Gastroesophageal sphincter (tissue), 4 donors: Measurements from ENCODE around the gene MTHFD1L. TPM values are rescaled to one million over a fixed set of nuclear protein-coding genes. Genes with fewer than 3 reads are reported as not detected.

Experiments used
- ATAC-seq: fragments of 150-250 bp; one replicate; pipeline ENCODE4 v1.9.1; 2016; ENCODE audit warnings: mild to moderate bottlenecking, moderate library complexity
- H3K27ac ChIP-seq, 4 donors: fragments of 200-600 bp; sonication (generic) in 3 of 4; 1 replicate in 3 of 4; 2 replicates in 1 of 4; pipeline ENCODE4 v1.5.1; 2016 to 2019
- H3K27me3 ChIP-seq: fragments of 200-600 bp; sonication (generic); one replicate; pipeline ENCODE4 v1.5.1; 2019
- H3K36me3 ChIP-seq, 2 donors: fragments of 200-600 bp; sonication (generic); one replicate each; pipeline ENCODE4 v1.5.1; 2019; ENCODE audit warnings: control low read depth in 1 of 2
- H3K4me1 ChIP-seq, 3 donors: fragments of 200-600 bp; sonication (generic); 1 replicate in 2 of 3; 2 replicates in 1 of 3; pipeline ENCODE4 v1.5.1; 2016 to 2019; ENCODE audit warnings: control low read depth in 2 of 3
- H3K4me3 ChIP-seq, 2 donors: fragments of 200-600 bp; sonication (generic); one replicate each; pipeline ENCODE4 v1.5.1; 2019; ENCODE audit warnings: mild to moderate bottlenecking in 1 of 2, moderate library complexity in 1 of 2
- H3K9me3 ChIP-seq, 3 donors: fragments of 200-600 bp; sonication (generic); one replicate each; pipeline ENCODE4 v1.5.1; 2017 to 2019; ENCODE audit warnings: control low read depth in 2 of 3
- EP300 ChIP-seq: sonication (generic); formaldehyde crosslinking; IDR thresholded peaks from one replicate; pipeline ENCODE4 v1.6.1; 2017; ENCODE audit warnings: antibody characterized with exemption, mild to moderate bottlenecking
- POLR2A ChIP-seq, 2 donors: fragments of 450-650 bp; IDR thresholded peaks; one replicate each; pipeline ENCODE4 v1.6.1; 2017; ENCODE audit warnings: antibody characterized with exemption in 2 of 2, mild to moderate bottlenecking in 2 of 2, moderate library complexity in 1 of 2
- POLR2AphosphoS5 ChIP-seq: sonication (generic); formaldehyde crosslinking; IDR thresholded peaks from one replicate; pipeline ENCODE4 v1.6.1; 2017; ENCODE audit warnings: antibody characterized with exemption
- WGBS, 2 donors: methylation state at CpG; one replicate each; pipeline ENCODE4 v1.1.5; 2018; ENCODE audit warnings: low coverage in 1 of 2; 5-methylcytosine and 5-hydroxymethylcytosine counted together
- total RNA-seq, 4 donors: library from RNA; depleted of rRNA; stranded (reverse); fragments of >200 nt; gene quantifications; one replicate each; pipeline ENCODE4 v1.1.0, GENCODE V29; 2016
- TF ChIP-seq, protein P1 (sequence below), 4 experiments: fragments of 200-600 bp in 2 of 4; fragments of 450-650 bp in 2 of 4; sonication (generic) in 1 of 4; IDR thresholded peaks; one replicate each; pipeline ENCODE4 v1.5.1; 2017 to 2019; ENCODE audit warnings: antibody characterized with exemption in 4 of 4, mild to moderate bottlenecking in 2 of 4, moderate library complexity in 2 of 4

Gene MTHFD1L
- total RNA-seq, 4 donors from 2014 or later: 1.2 to 10.8 (median 4.0) TPM

DNA sequence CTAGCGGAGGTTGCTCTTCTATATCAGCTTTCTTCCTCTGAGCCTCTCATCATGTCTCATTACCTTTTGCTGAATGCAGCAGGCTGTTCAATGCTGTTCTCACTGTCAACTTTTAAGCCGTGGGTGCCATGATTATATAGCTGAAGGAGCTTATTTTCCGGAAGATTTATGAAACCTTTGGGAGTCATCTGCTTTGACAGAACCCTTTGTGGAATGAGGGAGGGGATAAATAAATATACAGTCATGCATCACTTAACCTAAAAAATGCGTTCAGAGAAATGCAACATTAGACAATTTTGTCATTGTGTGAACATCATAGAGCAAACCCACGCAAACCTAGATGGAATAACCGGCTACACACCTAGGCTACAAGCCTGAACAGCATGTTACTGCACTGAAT is 272.0 kb downstream of the MTHFD1L start:
- Histone ChIP-seq H3K36me3 (no peaks in the 10 kb centered on the region), H3K9me3 (peaks cover 0 to 8% (median 0%) of the 10 kb centered on the region in 3 donors), H3K4me1 (no peaks in the 10 kb centered on the region), H3K27ac (no peak overlapping the region), H3K4me3 (no peak overlapping the region), H3K27me3 (no peaks in the 10 kb centered on the region)
- ATAC-seq: no peak
- 87 to 90% methylated on average over 6 of the region's 6 CpGs for WGBS, 2 donors
- no peak for TF ChIP-seq POLR2A (IDR thresholded peaks at IDR 0.05)
- no peak for TF ChIP-seq EP300
- TF ChIP-seq, protein P1, sequence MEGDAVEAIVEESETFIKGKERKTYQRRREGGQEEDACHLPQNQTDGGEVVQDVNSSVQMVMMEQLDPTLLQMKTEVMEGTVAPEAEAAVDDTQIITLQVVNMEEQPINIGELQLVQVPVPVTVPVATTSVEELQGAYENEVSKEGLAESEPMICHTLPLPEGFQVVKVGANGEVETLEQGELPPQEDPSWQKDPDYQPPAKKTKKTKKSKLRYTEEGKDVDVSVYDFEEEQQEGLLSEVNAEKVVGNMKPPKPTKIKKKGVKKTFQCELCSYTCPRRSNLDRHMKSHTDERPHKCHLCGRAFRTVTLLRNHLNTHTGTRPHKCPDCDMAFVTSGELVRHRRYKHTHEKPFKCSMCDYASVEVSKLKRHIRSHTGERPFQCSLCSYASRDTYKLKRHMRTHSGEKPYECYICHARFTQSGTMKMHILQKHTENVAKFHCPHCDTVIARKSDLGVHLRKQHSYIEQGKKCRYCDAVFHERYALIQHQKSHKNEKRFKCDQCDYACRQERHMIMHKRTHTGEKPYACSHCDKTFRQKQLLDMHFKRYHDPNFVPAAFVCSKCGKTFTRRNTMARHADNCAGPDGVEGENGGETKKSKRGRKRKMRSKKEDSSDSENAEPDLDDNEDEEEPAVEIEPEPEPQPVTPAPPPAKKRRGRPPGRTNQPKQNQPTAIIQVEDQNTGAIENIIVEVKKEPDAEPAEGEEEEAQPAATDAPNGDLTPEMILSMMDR (IDR thresholded peaks at IDR 0.05): no peak
- no peak for TF ChIP-seq POLR2AphosphoS5

DNA sequence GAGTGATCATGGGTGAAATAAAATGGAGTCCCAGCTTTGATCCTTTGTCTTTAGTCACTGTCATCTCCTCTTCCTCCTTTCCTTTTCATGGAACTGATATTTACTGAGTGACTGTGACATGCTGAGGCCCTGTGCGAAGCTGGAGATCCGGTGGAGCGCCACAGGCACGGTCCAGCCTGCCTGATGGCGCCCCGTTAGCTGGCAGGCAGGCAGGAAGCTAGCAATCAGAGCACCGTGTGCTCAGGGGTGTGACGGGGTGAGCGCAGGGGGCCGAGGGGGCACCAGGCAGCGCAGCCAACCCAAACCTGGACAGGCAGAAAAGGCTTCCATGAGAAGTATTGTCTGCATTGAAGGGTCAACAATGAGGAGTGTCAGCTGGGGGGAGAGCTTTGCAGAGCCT is 274.0 kb downstream of the MTHFD1L start:
- no peak overlapping the region for H3K4me3 ChIP-seq
- TF ChIP-seq EP300 (no peak), POLR2AphosphoS5 (no peak)
- ATAC-seq: no peak
- no peaks in the 10 kb centered on the region for H3K27me3 ChIP-seq
- peaks cover 0 to 8% (median 0%) of the 10 kb centered on the region in 3 donors for H3K9me3 ChIP-seq
- H3K27ac ChIP-seq: no peak overlapping the region
- no peaks in the 10 kb centered on the region for H3K4me1 ChIP-seq
- 80% methylated on average over 4 of the region's 11 CpGs; no CpG with 5 or more reads in 1 of the 2 donors for WGBS, 2 donors
- no peaks in the 10 kb centered on the region for H3K36me3 ChIP-seq

GRCh38 chr6:151140767-151141166 is 275.3 kb downstream of the MTHFD1L start:
- Histone ChIP-seq H3K27me3 (no peaks in the 10 kb centered on the region), H3K36me3 (no peaks in the 10 kb centered on the region), H3K4me3 (no peak overlapping the region), H3K9me3 (no peaks in the 10 kb centered on the region), H3K27ac (no peak overlapping the region), H3K4me1 (no peaks in the 10 kb centered on the region)
- 54 to 60% methylated on average over 1 to 3 of the region's 3 CpGs for WGBS, 2 donors
- ATAC-seq: no peak
- TF ChIP-seq EP300 (no peak), POLR2AphosphoS5 (no peak)

DNA sequence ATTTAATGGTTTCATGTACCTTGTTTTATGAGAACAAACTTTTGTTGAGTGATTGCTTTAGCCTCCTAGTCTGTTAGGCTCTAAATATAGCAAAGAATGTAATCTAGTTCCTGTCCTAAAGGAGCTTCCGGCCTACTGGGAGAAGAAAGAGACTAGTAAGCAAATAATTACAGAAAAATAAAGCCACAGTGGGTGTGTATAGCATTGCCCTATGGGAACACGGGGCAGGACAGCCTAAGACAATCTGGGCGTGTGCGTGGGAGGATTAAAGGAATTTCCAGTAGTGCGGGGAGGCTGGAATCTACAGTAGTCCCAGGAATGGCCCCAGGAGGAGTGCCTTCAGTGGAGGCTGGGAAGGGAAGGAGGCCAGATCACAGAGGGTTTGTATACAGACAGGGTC is 276.2 kb downstream of the MTHFD1L start:
- TF ChIP-seq POLR2A (IDR thresholded peaks at IDR 0.05) (no peak), EP300 (no peak), POLR2AphosphoS5 (no peak)
- TF ChIP-seq, protein P1 (IDR thresholded peaks at IDR 0.05): no peak
- no peak overlapping the region for H3K27ac ChIP-seq
- no peaks in the 10 kb centered on the region for H3K27me3 ChIP-seq
- H3K4me3 ChIP-seq: no peak overlapping the region
- H3K9me3 ChIP-seq: no peaks in the 10 kb centered on the region
- H3K36me3 ChIP-seq: no peaks in the 10 kb centered on the region
- ATAC-seq: no peak
- WGBS, 2 donors: 59 to 79% methylated on average over 4 to 5 of the region's 5 CpGs
- H3K4me1 ChIP-seq: no peaks in the 10 kb centered on the region

- WGBS, 2 donors: 88 to 96% methylated on average over 3 to 5 of the region's 5 CpGs
- Histone ChIP-seq H3K27me3 (no peaks in the 10 kb centered on the region), H3K36me3 (no peaks in the 10 kb centered on the region), H3K4me3 (no peak overlapping the region), H3K9me3 (no peaks in the 10 kb centered on the region), H3K4me1 (peaks cover 0 to 1% (median 0%) of the 10 kb centered on the region in 3 donors), H3K27ac (no peak overlapping the region)
- ATAC-seq: no peak
- TF ChIP-seq POLR2A (IDR thresholded peaks at IDR 0.05): no peak
- TF ChIP-seq POLR2AphosphoS5: no peak
- no peak for TF ChIP-seq EP300
- TF ChIP-seq, protein P1 (IDR thresholded peaks at IDR 0.05): no peak
Measured at GRCh38 chr6:151142676-151143075, 277.2 kb downstream of the MTHFD1L start.

GRCh38 chr6:151143337-151143736 is 277.8 kb downstream of the MTHFD1L start:
- no peaks in the 10 kb centered on the region for H3K27me3 ChIP-seq
- no peak overlapping the region for H3K27ac ChIP-seq
- H3K9me3 ChIP-seq: no peaks in the 10 kb centered on the region
- WGBS, 2 donors: 59 to 77% methylated on average over 4 of the region's 4 CpGs
- H3K4me1 ChIP-seq: peaks cover 0 to 6% (median 0%) of the 10 kb centered on the region in 3 donors
- no peak for ATAC-seq
- H3K36me3 ChIP-seq: no peaks in the 10 kb centered on the region
- TF ChIP-seq POLR2A (IDR thresholded peaks at IDR 0.05): no peak
- no peak for TF ChIP-seq POLR2AphosphoS5
- TF ChIP-seq, protein P1 (IDR thresholded peaks at IDR 0.05): no peak
- no peak for TF ChIP-seq EP300
- no peak overlapping the region for H3K4me3 ChIP-seq
